Measurements from ENCODE around the gene PRKCH. TPM values are rescaled to one million over a fixed set of nuclear protein-coding genes. Genes with fewer than 3 reads are reported as not detected.

Gene PRKCH
- total RNA-seq, 1 donor from 2014 or later, result 20.2 TPM

DNA sequence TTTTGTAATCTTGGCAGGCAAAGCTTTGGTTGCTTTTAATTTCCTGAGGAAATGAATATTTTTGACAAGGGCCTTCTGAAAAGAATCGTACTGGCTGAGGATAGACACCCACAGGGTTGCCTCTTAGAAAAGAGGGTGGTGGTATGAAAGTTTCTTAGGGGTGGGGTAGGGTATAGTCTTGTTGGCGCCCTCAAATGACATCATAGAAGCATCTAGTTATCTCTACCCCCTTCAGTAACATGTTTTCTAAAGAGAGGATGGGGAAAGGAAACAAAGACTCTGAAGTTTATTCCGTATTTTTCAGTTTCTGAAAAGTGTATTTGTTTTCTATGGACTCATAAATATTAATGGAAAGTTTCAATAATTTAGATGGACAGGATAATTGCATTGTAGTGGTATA is 13.7 kb downstream of the PRKCH start:
- Histone ChIP-seq H3K4me1 (no peaks in the 10 kb centered on the region), H3K27me3 (no peaks in the 10 kb centered on the region), H3K27ac (no peak overlapping the region), H3K4me3 (no peak overlapping the region), H3K9me3 (no peaks in the 10 kb centered on the region), H3K36me3 (no peaks in the 10 kb centered on the region)
- intact Hi-C loops (cut with DNase I), result no loop called here
- DNase-seq (ENCODE audit: low spot score in 2 of 2), result no peak
- TF ChIP-seq, protein P1, sequence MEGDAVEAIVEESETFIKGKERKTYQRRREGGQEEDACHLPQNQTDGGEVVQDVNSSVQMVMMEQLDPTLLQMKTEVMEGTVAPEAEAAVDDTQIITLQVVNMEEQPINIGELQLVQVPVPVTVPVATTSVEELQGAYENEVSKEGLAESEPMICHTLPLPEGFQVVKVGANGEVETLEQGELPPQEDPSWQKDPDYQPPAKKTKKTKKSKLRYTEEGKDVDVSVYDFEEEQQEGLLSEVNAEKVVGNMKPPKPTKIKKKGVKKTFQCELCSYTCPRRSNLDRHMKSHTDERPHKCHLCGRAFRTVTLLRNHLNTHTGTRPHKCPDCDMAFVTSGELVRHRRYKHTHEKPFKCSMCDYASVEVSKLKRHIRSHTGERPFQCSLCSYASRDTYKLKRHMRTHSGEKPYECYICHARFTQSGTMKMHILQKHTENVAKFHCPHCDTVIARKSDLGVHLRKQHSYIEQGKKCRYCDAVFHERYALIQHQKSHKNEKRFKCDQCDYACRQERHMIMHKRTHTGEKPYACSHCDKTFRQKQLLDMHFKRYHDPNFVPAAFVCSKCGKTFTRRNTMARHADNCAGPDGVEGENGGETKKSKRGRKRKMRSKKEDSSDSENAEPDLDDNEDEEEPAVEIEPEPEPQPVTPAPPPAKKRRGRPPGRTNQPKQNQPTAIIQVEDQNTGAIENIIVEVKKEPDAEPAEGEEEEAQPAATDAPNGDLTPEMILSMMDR (IDR thresholded peaks at IDR 0.05), result no peak

DNA sequence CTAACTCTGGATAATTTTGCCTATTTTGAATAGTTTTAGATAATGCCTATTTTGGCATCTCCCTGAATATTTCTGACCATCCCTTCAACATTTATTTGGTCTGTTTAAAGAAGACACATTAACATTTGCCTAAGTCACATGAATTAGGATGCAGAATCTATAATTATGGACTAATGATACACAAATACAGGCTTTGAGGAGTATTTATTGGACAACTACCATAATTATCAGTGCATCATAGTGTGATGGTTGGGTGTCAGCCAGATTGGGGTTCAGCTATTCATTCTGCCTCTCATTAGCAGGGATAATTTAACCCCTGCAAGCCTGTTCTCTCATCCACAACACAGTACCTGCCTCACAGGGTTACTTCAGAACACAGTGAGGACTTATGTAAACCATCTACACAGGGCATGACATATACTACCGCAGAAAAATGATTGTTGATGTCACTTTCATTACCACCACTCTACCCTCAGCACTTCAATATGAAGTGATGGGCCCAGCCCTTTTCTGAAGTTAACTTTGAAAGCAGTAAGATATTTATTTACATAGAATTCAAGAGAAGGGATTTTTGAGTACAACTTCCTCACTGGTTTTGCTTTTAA is 14.4 kb downstream of the PRKCH start:
- Histone ChIP-seq H3K36me3 (no peaks in the 10 kb centered on the region), H3K27ac (no peak overlapping the region), H3K4me1 (no peaks in the 10 kb centered on the region), H3K27me3 (no peaks in the 10 kb centered on the region), H3K4me3 (no peak overlapping the region), H3K9me3 (no peaks in the 10 kb centered on the region)
- DNase-seq (ENCODE audit: low spot score in 2 of 2), result no peak
- TF ChIP-seq, protein P1 (IDR thresholded peaks at IDR 0.05), result no peak
- intact Hi-C loops (cut with DNase I), result no loop called here

GRCh38 chr14:61337893-61338292 is 16.5 kb downstream of the PRKCH start:
- Histone ChIP-seq H3K27ac (no peak overlapping the region), H3K36me3 (no peaks in the 10 kb centered on the region)

GRCh38 chr14:61338457-61338856 is 17.1 kb downstream of the PRKCH start:
- H3K36me3 ChIP-seq, result no peaks in the 10 kb centered on the region
- no peak overlapping the region for H3K4me3 ChIP-seq
- no peaks in the 10 kb centered on the region for H3K9me3 ChIP-seq
- intact Hi-C loops (cut with DNase I), result no loop called here
- H3K27me3 ChIP-seq, result no peaks in the 10 kb centered on the region
- H3K4me1 ChIP-seq, result no peaks in the 10 kb centered on the region
- DNase-seq (ENCODE audit: low spot score in 2 of 2), result no peak
- no peak overlapping the region for H3K27ac ChIP-seq
- TF ChIP-seq, protein P1 (IDR thresholded peaks at IDR 0.05), result no peak

More at GRCh38 chr14:61337893-61338292, 16.5 kb downstream of the PRKCH start:
- TF ChIP-seq, protein P1 (IDR thresholded peaks at IDR 0.05), result no peak
- Histone ChIP-seq H3K9me3 (no peaks in the 10 kb centered on the region), H3K27me3 (no peaks in the 10 kb centered on the region), H3K4me3 (no peak overlapping the region), H3K4me1 (no peaks in the 10 kb centered on the region)
- intact Hi-C loops (cut with DNase I), result no loop called here
- DNase-seq (ENCODE audit: low spot score in 2 of 2), result no peak

DNA sequence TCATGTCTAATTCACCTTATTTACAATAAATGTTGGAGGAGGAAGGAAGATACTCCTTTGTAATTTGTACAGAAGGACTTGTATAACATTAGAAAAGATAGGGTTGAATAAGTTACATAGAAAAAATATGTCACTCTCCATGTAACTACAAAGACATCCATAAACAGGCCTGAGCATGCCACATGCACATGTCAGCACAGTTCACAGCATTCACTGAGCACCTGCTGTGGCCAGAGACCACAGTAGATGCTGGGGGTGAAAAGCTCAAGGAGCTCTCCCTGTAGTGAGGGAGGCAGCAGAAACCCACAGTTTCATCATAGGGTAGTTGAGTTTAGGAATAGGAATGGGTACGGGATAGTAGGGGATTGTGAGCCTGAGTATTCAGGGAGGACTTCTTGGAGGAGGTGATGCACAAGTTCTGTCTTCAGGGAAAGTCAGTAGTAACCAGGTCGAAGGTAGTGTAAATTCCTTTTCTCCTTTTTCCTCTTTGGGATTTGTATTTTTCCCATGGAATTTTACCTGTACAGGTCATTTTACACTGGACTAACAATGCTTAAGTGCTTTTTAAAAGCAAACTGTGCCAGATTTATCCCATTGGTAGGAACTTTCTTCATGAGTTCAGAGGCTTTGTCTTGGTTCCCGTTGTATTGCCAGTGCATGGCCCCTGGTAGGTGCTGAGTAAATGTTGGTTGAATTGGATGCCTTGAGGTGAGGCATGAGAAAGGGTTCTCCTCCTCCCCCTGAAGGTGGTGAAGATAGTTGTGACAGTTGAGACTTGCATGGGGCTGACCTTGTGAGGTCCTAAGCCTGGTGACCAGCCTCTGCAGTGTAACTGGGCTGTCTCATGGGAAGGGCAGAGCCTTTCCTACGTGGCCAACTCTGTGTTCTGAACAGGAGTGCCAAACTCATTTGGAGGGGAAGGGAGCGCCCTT is 20.2 kb downstream of the PRKCH start:
- DNase-seq (ENCODE audit: low spot score in 2 of 2), result no peak
- no peaks in the 10 kb centered on the region for H3K36me3 ChIP-seq
- H3K4me3 ChIP-seq, result no peak overlapping the region
- TF ChIP-seq, protein P1 (IDR thresholded peaks at IDR 0.05), result no peak
- no peaks in the 10 kb centered on the region for H3K27me3 ChIP-seq
- intact Hi-C loops (cut with DNase I), result no loop called here
- no peaks in the 10 kb centered on the region for H3K4me1 ChIP-seq
- no peak overlapping the region for H3K27ac ChIP-seq
- H3K9me3 ChIP-seq, result no peaks in the 10 kb centered on the region

All from ascending aorta (tissue), 2 donors.